ENCODE results near the gene NOSIP.
A peak's percentile ranks its signal among the peaks of the same experiment; 100 is the strongest.

The NOSIP gene

DNA sequence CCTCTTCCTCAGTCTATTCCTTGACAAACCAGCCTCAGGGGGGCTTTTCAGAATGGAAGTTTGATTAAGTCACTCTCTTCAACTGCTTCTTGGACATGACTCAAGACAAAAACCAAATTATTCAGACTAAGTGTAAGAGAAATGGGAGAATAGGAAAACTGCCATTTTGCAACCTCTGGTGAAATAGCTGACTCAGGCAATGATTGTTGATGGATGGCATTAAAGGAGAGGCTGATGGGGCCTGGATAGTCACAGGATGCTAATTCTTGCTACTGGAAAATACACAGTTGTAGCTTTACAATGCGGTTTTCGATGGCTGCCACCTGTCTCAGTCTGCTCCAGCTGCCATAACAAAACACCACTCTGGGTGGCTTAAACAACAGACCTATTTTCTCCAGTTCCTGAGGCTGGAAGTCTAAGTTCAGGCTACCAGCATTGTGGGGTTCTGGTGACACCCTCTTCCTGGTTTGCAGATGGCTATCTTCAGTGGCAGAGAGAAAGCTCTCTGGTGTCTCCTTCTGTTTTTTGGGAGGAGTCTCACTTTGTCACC, 6.1 kb downstream of the NOSIP start:
- FAIRE-seq (no peak), DNase-seq (ENCODE audit: insufficient read length, low spot score) (no peak)

DNA sequence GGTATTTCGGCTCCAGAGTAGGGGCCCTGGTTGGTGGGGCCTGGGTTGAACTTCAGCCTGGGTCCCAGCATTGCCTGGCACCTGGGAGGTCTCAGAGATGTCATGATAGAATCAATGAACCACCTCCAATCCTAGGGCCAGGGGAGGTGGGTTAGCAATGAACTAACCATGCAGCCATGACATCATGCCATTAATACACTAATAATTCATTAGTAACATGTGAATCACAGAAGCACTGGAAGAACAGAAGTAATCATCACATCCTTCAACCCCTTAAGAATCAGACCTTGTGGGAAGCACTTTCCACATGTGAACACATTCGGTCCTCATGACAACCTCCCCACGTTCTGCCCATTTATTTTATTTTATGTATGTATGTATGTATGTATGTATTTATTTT, 6.9 kb downstream of the NOSIP start:
- DNase-seq (ENCODE audit: insufficient read length, low spot score) = no peak
- no peak for FAIRE-seq

DNA sequence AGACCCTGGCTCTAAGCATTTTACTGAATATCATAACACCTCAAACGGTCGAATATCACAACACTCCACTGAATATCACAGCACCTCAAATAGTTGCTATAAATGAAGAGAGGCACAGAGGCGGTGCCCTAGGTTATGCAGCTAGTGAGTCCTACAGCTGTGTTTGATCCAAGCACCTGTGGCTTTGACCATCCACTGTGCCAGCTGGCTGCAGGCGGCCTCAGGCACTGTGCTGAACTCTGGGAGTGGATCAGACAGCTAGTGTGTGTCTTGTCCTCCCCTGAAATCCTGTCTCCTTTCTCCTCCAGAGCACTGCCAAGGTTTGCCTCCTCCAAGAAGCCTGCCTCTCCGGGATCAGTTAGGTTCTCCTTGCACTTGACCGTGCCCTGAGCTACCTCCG, 7.3 kb downstream of the NOSIP start:
- no peak for FAIRE-seq

DNA sequence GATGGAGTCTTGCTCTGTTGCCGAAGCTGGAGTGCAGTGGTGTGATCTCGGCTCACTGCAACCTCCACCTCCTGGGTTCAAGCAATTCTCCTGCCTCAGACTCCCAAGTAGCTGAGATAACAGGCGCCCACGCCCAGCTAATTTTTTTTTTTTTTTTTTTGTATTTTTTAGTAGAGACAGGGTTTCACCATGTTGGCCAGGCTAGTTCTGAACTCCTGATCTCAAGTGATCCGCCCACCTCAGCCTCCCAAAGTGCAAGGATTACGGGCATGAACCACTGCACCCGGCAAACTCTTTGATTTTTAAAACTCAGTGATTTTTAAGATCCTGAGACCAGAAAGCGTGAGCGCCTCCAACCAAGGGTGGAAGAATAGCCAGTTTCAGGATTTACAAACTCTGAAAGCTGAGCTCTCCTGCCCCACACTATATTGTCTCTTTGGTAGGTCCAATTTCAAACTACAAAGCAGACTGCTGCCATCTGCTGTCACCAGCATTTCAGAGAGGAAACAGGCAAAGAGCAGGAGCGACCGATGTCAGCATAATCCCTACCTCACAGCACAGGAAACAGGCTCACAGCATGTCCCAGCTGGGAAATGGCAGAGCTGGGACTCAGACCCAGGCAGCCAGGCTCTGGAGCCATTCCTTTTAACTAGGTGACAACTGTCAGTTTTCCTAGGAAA, 9.2 kb downstream of the NOSIP start:
- FAIRE-seq (no peak), DNase-seq (ENCODE audit: insufficient read length, low spot score) (no peak)

More for the DNA sequence above, 7.3 kb downstream of the NOSIP start:
- no peak for DNase-seq (ENCODE audit: insufficient read length, low spot score)

DNA sequence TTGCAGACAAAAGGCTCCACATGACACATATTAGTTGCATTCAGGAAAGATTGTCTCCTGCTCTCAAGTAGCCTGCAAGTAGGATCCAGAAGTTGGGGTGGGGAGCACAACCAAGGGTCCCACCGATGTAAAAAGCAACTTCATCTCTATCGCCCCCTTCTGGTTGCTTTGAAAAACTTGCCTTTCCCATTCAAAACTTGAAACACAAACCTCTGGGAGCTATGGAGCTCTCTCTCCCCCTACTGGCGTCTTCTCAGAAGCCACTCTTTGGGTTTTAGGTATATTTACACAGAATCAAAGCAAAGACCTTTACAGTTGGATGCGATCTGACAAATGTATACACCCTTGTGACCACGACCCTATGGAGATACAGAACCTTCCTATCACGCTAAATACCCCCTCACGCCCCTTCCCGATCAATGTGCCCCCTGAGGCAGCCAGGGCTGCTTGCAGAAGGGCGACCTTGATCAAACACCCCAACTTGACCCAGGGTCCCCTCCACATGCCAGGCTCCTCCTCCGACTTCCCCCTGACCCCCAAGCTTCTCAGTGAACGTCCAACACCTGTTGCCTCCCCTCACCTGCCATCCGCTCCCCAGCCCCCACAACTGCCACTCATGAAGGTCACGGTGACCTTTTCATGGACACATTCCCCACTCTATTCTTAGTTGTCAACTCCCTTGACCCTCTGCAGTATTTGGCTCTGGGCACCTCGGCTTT, 10.1 kb downstream of the NOSIP start:
- FAIRE-seq (no peak), DNase-seq (ENCODE audit: insufficient read length, low spot score) (peak; percentile 84)

DNA sequence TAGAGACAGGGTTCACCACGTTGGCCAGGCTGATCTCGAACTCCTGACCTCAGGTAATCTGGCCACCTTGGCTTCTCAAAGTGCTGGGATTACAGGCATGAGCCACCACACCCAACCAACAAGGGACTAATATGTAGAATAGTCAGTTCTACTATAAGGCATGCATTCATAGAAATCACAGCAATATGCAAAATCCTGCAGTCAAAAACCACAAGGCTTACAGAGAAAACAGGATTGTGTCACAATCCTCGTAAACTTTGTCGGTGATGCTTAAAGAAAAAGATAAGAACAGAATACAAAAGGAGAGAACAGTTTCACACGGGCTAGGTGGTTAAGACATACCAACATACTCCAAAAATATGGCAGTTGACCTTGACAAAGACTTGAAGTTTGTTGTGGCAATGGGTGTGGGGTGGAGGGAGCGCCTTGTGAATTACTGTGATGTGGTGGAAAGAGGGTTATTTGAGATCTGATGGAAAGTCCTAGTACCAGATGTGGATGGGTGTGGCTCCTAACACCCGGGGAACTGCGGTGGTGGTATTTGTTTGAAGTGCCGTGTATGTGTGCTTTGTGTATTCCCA, 12.4 kb downstream of the NOSIP start:
- FAIRE-seq (no peak), DNase-seq (ENCODE audit: insufficient read length, low spot score) (no peak)

DNA sequence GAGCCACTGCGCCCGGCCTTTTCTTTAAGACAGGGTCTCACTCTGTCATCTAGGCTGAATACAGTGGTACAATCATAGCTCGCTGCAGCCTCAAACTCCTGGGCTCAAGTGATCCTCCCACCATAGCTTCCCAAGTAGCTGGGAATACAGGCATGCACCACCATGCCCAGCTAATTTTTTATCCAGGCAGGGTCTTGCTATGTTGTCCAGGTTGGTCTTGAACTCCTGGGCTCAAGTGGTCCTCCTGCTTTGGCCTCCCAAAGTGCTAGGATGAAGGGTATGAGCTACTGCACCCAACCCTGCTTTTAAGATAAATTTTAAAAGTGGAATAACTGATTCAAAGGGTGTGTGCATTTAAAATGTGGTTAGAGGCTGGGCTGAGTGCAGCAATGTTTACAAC, 14.1 kb downstream of the NOSIP start:
- DNase-seq (ENCODE audit: insufficient read length, low spot score) (no peak), FAIRE-seq (no peak)

DNA sequence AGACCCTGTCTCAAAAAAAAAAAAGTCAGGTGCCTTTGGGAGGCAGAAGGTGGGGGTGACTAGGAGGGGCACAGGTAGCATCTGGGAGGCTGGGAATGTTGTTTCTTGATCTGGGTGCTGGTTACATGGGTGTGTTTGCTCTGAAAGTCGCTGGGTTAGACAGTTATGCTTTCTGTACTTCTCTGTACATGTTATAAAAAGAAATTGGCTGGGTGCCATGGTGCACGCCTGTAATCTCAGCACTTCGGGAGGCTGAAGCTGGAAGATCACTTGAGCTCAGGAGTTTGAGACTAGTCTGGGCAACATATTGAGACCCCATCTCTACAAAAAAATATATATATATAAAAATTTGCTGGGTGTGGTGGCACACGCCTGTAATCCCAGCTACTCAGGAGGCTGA, 15.1 kb downstream of the NOSIP start:
- FAIRE-seq = no peak
- DNase-seq (ENCODE audit: insufficient read length, low spot score) = no peak

DNA sequence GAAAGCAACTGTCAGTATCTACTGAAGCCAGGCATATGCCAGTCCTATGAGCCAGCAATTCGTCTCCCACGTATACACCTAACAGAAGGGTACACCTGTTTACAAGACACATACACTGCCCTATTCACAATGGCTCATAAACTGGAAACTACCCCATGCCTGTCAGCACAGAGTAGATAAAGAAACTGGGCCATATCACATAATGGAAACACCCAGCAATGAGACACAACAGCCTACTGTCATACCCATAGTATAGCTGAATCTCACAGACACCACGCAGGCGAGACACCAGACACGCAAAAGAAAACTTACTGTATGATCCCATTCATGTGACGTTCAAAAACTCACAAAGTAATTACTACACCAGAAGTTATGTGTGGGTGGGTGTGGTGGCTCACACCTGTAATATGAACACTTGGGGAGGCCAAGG, 15.7 kb downstream of the NOSIP start:
- DNase-seq (ENCODE audit: insufficient read length, low spot score) = no peak
- no peak for FAIRE-seq

DNA sequence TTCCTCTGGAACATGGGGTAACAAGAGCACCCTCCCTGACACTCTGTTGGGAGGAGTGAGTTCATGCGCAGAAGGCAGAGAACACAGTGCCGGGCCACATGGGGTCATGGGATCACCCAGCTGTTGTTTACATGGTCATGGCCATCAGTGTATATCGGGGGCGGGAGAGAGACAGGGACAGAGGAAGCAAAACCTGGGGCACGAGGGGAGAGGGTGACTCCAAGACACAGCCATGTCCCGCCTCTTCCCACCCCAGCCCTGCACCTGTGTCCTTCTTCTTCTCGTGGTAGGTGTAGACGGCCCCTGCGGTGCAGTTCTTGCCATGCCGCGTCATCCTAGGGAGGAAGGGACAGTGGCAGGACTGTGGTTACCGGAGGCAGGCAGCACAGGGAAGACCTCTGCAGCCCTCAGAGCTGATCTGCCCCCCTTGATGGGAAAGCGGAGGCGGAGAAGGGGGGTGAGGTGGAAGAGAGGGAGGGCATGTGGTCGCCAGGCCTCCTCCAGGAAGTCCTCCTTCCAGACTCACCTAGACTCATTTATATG, 19.9 kb downstream of the NOSIP start:
- FAIRE-seq = no peak
- DNase-seq (ENCODE audit: insufficient read length, low spot score) = no peak

DNA sequence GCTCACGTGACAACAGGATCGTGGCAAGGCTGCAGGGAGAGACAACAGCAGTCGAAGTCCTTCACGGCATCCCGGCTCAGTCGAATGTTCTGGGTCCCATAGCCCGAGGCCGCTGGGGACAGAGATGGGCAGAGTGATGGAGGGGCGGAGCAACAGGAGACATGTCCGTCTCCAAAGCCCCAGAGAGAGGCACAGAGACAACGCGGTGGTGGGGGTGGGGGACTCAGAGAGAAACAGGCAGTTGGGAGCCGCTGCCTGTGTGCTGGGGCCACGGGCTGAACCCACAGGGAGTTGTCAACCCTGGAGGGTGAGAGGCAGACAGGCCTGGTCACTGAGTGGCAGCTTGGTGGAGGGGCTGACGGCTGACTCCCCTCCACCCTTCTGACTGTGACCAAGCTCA, 20.4 kb downstream of the NOSIP start:
- no peak for DNase-seq (ENCODE audit: insufficient read length, low spot score)
- FAIRE-seq = no peak

DNA sequence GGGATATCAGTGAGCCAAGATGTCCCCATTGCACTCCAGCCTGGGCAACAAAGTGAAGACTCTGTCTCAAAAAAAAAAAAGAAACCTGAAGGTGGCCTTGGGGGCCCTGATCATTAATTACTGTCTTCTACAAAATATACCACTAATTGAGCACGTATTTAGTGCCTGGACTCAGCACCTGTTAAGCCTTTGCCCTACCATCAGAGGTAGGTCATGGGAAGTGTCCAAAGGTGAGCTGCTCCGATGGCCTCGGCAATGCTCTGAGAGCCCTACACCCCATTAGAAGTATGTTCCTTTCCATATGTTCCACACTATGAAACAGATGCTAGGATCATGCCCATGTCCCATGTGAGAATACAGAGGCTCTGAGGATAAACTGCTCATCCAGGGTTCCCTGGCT, 20.9 kb downstream of the NOSIP start:
- no peak for DNase-seq (ENCODE audit: insufficient read length, low spot score)
- FAIRE-seq = no peak

DNA sequence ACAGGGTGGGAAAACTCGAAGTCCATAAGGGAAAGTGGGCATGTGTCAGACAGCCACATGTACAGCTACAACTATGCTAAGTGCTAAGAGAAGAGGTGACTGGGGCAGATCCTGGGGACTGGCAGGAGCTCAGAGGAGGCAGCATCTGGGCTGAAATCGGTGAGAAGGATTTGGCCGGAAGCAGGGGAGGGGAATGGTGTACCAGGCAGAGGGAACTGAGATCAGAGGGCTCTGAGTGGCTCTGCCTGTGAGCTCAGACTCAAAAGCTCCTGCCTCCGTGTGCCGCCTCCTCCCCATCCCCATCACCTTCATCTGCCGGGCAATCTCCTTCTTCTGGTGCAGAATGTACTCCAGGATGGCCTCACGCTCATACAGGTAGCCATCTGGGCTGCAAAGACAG, 21.8 kb downstream of the NOSIP start:
- FAIRE-seq = no peak
- no peak for DNase-seq (ENCODE audit: insufficient read length, low spot score)

DNA sequence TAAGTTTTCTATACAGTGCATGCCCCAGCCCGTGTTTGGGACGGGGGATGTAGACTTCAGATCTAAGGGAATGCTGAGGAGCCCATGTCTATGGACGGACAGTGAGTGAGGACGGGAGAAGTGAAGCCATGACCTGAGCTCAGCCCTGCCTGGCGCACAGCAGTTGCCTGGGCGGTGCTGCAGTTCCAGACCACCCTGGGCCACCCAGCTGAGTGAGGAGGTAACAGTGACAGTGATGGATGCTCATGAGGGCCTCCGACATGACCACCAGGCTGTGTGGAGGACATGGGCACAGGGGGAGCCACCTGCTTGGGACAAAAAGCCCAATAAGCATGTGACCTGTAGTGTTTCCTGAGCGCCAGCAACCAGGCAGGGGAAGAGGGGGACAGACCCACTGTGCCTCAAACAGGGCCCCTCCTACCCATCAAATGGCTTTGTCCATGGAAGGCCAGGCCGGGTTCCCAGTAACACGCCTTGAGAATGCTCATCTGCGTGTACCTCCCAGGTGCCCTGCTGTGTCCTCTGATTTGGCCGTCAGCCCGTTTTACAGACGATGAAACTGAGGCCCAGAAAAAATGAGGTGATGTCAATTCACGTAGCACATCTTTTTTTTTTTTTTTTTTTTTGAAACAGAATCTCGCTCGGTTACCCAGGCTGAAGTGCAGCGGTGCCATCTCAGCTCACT, 22.6 kb downstream of the NOSIP start:
- no peak for FAIRE-seq
- no peak for DNase-seq (ENCODE audit: insufficient read length, low spot score)

DNA sequence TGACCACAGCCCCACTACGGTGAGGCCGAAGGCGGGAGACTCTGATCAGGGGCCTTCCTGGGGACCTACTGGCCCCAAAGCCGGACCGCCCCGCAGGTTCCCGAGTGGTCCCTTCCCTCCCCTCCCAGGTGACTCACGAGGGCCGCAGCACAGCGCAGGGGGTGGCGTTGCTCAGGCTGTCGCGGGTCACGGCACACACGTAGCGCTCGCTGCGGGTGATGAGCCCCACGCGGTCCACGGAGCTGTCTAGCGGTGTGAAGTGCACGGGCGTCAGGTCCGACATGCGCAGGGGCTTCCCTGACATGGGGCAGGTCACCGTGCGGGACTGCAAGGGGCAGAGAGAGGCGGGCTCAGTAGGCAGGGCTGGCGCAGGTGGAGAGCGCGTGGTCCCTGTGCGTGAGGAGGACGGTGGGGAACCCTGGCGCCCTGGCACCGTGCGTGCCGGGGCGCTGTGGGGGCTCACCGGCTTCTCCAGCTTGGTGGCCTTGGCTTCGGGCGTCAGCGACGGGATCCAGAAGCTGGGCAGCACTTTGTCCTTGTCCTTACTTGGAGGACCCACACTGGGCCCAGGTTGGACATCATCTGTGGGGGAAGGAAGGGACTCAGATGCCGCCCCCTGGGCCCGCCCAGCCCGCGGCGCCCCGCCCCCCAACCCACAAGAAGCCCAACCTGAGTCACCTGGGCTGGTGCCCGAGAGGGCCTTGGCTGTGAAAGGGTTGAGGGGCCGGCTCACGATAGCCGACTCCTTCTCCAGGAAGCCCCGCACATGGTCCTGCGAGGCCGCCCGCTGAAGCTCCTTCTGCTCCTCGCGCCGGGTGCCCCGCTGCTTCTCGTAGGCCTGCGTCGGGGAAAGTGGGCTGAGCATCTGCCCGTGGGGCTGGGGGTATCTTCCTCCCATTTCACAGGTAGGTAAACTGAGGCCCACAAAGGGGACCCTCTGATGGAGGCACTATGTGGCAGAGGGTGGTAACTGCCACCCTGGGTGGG, 23.7 kb downstream of the NOSIP start:
- FAIRE-seq (no peak), DNase-seq (ENCODE audit: insufficient read length, low spot score) (no peak)

DNA sequence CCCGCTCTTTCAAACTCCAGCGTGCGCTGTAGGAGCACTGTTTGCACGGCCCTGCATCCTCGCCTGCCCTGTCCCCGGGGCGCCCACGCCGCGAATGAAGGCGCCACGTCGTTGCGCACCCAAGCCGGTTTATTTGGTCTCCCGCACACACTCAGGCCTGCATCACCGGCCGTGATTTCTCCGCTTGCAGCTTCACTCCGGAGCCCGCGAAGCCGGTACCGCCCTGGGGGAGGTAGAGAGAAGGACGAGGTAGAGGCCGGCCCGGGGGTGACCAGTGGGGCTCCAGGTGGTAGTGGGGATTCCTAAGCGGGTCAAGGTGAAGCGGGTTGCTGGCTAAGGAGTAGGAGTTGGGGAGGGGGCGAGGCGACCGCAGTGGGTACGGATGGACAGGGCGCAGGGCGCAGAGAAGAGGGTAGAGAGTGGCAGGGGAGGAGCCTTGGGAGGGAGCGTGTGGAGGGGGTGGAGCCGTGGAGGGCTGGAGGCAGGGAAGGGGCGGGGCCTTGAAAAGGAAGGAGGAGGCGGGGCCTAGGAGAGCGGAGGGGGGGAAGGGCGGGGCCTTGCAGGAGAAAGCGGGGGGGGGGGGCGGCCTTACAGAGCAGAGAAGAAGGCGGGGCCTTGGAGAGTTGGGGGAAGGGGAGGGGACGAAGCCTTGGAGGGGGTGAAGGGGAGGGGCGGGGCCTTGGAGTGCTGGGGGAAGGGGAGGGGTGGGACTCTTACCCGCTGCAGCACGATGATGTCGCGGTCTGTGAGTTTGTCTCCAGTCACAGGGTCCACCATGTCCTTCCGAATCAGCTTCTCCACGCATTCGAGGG, 24.6 kb downstream of the NOSIP start:
- FAIRE-seq (no peak), DNase-seq (ENCODE audit: insufficient read length, low spot score) (no peak)

DNA sequence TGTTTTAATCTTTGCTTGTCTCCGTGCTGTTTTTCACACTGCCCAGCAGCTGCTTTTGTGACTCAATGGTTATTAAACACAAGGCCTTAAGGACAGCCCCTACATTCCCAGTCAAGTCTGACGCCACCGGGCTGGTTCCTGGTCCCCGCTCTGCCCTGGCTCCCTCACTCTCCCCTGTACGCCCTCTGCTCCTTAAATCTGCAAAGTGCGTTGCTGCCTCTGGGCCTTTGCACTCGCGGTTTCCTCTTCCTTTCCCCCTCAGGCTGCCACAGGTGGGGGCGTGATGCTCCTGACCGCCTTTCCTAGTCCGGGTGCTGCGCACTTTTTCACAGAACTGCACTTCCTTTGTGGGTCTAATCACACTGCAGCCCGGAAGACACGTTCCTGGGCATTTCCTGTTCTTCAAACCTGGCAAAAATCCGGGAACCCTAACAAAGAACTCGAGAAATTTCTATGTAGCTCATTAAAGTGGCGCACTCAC, 25.6 kb downstream of the NOSIP start:
- FAIRE-seq = no peak

DNA sequence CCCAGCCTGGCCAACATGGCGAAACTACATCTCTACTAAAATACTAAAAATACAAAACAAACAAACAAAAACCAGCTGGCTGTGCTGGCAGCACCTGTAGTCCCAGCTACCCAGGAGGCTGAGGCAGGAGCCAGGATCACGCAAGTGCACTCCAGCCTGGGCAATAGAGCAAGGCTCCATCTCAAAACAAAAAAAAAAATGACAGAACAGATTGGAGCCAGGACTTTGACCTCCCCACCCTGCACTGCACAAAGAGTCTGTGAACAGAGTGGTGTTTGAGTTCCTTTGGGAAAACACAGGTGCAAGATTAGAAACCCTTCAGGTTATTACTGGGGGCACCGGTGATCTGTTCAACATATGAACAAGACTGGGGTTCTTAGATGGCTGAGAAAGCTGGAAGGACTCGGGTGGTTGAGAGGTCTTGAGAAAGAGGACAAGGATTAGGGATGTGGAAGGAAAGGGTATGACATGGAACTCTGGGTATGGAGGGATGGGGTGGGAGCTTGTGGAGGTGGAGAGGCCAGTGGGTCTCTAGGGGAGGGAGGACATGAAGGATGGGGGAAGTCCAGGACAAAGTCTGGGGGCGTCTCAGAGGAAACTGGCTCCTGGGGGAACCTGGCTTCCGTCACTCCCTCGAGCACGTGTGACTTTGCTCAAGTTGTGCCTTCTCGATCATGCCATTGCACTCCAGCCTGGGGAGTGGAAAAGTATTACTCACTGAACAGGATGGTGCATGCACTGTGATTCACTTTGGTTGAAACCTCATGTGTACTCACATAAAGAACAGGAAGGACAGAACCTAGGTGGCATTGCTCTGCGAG, 26.7 kb downstream of the NOSIP start:
- no peak for DNase-seq (ENCODE audit: insufficient read length, low spot score)
- peak; percentile 20 for FAIRE-seq

More for the DNA sequence above, 25.6 kb downstream of the NOSIP start:
- no peak for DNase-seq (ENCODE audit: insufficient read length, low spot score)

Measured in HTR-8/SVneo (cell line).